HG02938 (cell line): ENCODE measurements around the gene CNTN4.

ENCODE experiments used
- ATAC-seq: cut with Tn5 transposase; IDR thresholded peaks from one replicate; pipeline ENCODE4 v1.9.1; 2021; ENCODE audit warnings: mild to moderate bottlenecking, moderate library complexity; ENCODE audit not compliant: unreplicated experiment

CNTN4 gene

GRCh38 chr3:2377281-2377680 is 278.6 kb downstream of the CNTN4 start:
- no peak for ATAC-seq

- ATAC-seq: no peak
Measured at GRCh38 chr3:2390926-2391532, 292.4 kb downstream of the CNTN4 start.

GRCh38 chr3:2391896-2392295 is 293.2 kb downstream of the CNTN4 start:
- no peak for ATAC-seq

GRCh38 chr3:2392981-2393380 is 294.3 kb downstream of the CNTN4 start:
- no peak for ATAC-seq

GRCh38 chr3:2415083-2415482 is 316.4 kb downstream of the CNTN4 start:
- ATAC-seq: no peak

- no peak for ATAC-seq
Measured at GRCh38 chr3:2420919-2421318, 322.3 kb downstream of the CNTN4 start.

GRCh38 chr3:2423143-2423542 is 324.5 kb downstream of the CNTN4 start:
- no peak for ATAC-seq

- no peak for ATAC-seq
Measured at GRCh38 chr3:2441558-2441957, 342.9 kb downstream of the CNTN4 start.

GRCh38 chr3:2446146-2446545 is 347.5 kb downstream of the CNTN4 start:
- no peak for ATAC-seq

- ATAC-seq: no peak
Measured at GRCh38 chr3:2452249-2452648, 353.6 kb downstream of the CNTN4 start.

- no peak for ATAC-seq
Measured at GRCh38 chr3:2454865-2455264, 356.2 kb downstream of the CNTN4 start.

- no peak for ATAC-seq
Measured at GRCh38 chr3:2456788-2457187, 358.1 kb downstream of the CNTN4 start.

GRCh38 chr3:2458816-2459215 is 360.1 kb downstream of the CNTN4 start:
- ATAC-seq: no peak

GRCh38 chr3:2465842-2466241 is 367.2 kb downstream of the CNTN4 start:
- ATAC-seq: no peak

- ATAC-seq: no peak
Measured at GRCh38 chr3:2468816-2469215, 370.1 kb downstream of the CNTN4 start.

- no peak for ATAC-seq
Measured at GRCh38 chr3:2476996-2477395, 378.3 kb downstream of the CNTN4 start.

GRCh38 chr3:2477620-2478019 is 379.0 kb downstream of the CNTN4 start:
- no peak for ATAC-seq

GRCh38 chr3:2484162-2485026 is 385.7 kb downstream of the CNTN4 start:
- no peak for ATAC-seq

GRCh38 chr3:2485027-2485375 is 386.3 kb downstream of the CNTN4 start:
- no peak for ATAC-seq

GRCh38 chr3:2495746-2496145 is 397.1 kb downstream of the CNTN4 start:
- ATAC-seq: no peak

- no peak for ATAC-seq
Measured at GRCh38 chr3:2504912-2505311, 406.2 kb downstream of the CNTN4 start.

GRCh38 chr3:2506776-2507175 is 408.1 kb downstream of the CNTN4 start:
- no peak for ATAC-seq
